Mesenchymal stem cell (in vitro differentiated cells and primary cell): Measurements from ENCODE around the gene CATSPER3. TPM values are rescaled to one million over a fixed set of nuclear protein-coding genes. Genes with fewer than 3 reads are reported as not detected.

ENCODE experiments used
- DNase-seq: peaks from one replicate; pipeline ENCODE4 v3.0.0-alpha.2; 2013
- H2AFZ ChIP-seq: one replicate; pipeline ENCODE4 v1.6.1; 2013; ENCODE audit warnings: low read depth, mild to moderate bottlenecking, control low read depth, inconsistent platforms, low read length, moderate library complexity
- H2AK5ac ChIP-seq: 2 replicates; pipeline ENCODE4 v1.6.1; 2013; ENCODE audit warnings: low read length, moderate library complexity, mild to moderate bottlenecking, inconsistent platforms; ENCODE audit not compliant: severe bottlenecking
- H2BK120ac ChIP-seq: one replicate; pipeline ENCODE4 v1.6.1; 2013; ENCODE audit warnings: low read depth, mild to moderate bottlenecking, inconsistent platforms, low read length, moderate library complexity
- H2BK12ac ChIP-seq, 2 experiments: one replicate each; pipeline ENCODE4 v1.6.1; 2013; ENCODE audit warnings: inconsistent platforms in 2 of 2, low read length in 2 of 2, mild to moderate bottlenecking in 2 of 2, moderate library complexity in 2 of 2, control low read depth in 1 of 2
- H2BK15ac ChIP-seq: one replicate; pipeline ENCODE4 v1.6.1; 2013; ENCODE audit warnings: mild to moderate bottlenecking, low read depth, inconsistent platforms; ENCODE audit not compliant: poor library complexity, severe bottlenecking
- H2BK5ac ChIP-seq: 2 replicates; pipeline ENCODE4 v1.6.1; 2013; ENCODE audit warnings: low read depth, mild to moderate bottlenecking, low read length, control low read depth, inconsistent platforms; ENCODE audit not compliant: poor library complexity, severe bottlenecking
- H3K14ac ChIP-seq, 2 experiments: one replicate each; pipeline ENCODE4 v1.6.1; 2013; ENCODE audit warnings: inconsistent platforms in 2 of 2, low read length in 2 of 2, control low read depth in 1 of 2, mild to moderate bottlenecking in 1 of 2, moderate library complexity in 1 of 2
- H3K18ac ChIP-seq, 2 experiments: one replicate each; pipeline ENCODE4 v1.6.1; 2013; ENCODE audit warnings: inconsistent platforms in 2 of 2, low read length in 2 of 2, control low read depth in 1 of 2, low read depth in 1 of 2, mild to moderate bottlenecking in 1 of 2
- H3K23ac ChIP-seq, 2 experiments: one replicate each; pipeline ENCODE4 v1.6.1; 2013; ENCODE audit warnings: inconsistent platforms in 2 of 2, low read length in 2 of 2, mild to moderate bottlenecking in 2 of 2, moderate library complexity in 2 of 2, control low read depth in 1 of 2
- H3K27ac ChIP-seq: 2 replicates; pipeline ENCODE4 v1.5.1; 2013; ENCODE audit warnings: mild to moderate bottlenecking, moderate library complexity, low read length, control low read depth, inconsistent platforms; ENCODE audit not compliant: poor library complexity, severe bottlenecking
- H3K27me3 ChIP-seq, 2 experiments: 2 replicates each; pipeline versions ENCODE4 v1.6.1 to v1.7.0; 2013; ENCODE audit warnings: low read length in 2 of 2, mild to moderate bottlenecking in 2 of 2, moderate library complexity in 2 of 2, control low read depth in 1 of 2, inconsistent platforms in 1 of 2; ENCODE audit not compliant: control insufficient read depth in 1 of 2, insufficient read depth in 1 of 2
- H3K36me3 ChIP-seq, 2 experiments: 2 replicates each; pipeline versions ENCODE4 v1.6.1 to v1.7.0; 2013; ENCODE audit warnings: low read length in 2 of 2, control low read depth in 1 of 2, inconsistent platforms in 1 of 2, low read depth in 1 of 2, mild to moderate bottlenecking in 1 of 2; ENCODE audit not compliant: insufficient read depth in 2 of 2, control insufficient read depth in 1 of 2
- H3K4ac ChIP-seq, 2 experiments: one replicate each; pipeline ENCODE4 v1.6.1; 2013; ENCODE audit warnings: inconsistent platforms in 2 of 2, low read length in 2 of 2, mild to moderate bottlenecking in 2 of 2, moderate library complexity in 2 of 2, control low read depth in 1 of 2, low read depth in 1 of 2
- H3K4me1 ChIP-seq: 2 replicates; pipeline ENCODE4 v1.6.1; 2013; ENCODE audit warnings: low read depth, low read length, control low read depth; ENCODE audit not compliant: control insufficient read depth, insufficient read depth
- H3K4me2 ChIP-seq: 2 replicates; pipeline ENCODE4 v1.6.1; 2013; ENCODE audit warnings: low read length, mild to moderate bottlenecking, inconsistent platforms; ENCODE audit not compliant: poor library complexity, severe bottlenecking
- H3K4me3 ChIP-seq, 2 experiments: 2 replicates each; pipeline versions ENCODE4 v1.5.1 to v1.7.0; 2013; ENCODE audit warnings: low read length in 2 of 2, mild to moderate bottlenecking in 2 of 2, control low read depth in 1 of 2, low read depth in 1 of 2; ENCODE audit not compliant: insufficient read depth in 1 of 2
- H3K79me1 ChIP-seq: replicated peaks from 2 replicates; pipeline ENCODE4 v1.6.1; 2013; ENCODE audit warnings: mild to moderate bottlenecking, control low read depth, low read length, inconsistent platforms; ENCODE audit not compliant: poor library complexity, severe bottlenecking
- H3K9ac ChIP-seq: 2 replicates; pipeline ENCODE4 v1.7.0; 2013; ENCODE audit warnings: mild to moderate bottlenecking, low read length, moderate library complexity
- H3K9me3 ChIP-seq: 2 replicates; pipeline ENCODE4 v1.7.0; 2013; ENCODE audit warnings: mild to moderate bottlenecking, low read length; ENCODE audit not compliant: control insufficient read depth
- H4K8ac ChIP-seq: one replicate; pipeline ENCODE4 v1.6.1; 2013; ENCODE audit warnings: inconsistent platforms, mild to moderate bottlenecking, low read length, moderate library complexity
- H4K91ac ChIP-seq: one replicate; pipeline ENCODE4 v1.6.1; 2013; ENCODE audit warnings: mild to moderate bottlenecking, low read length, inconsistent platforms
- WGBS: methylation state at CpG from one replicate; pipeline ENCODE4 v1.1.7; 2013; ENCODE audit warnings: mixed read lengths; 5-methylcytosine and 5-hydroxymethylcytosine counted together
- small RNA-seq: library from polyadenylated mRNA; stranded (forward); fragments of <200 nt; extraction: miRNeasy Mini kit (QIAGEN cat#:217004); gene quantifications from one replicate; pipeline ENCODE3, GENCODE V24; 2013; ENCODE audit warnings: low read depth

Gene CATSPER3

DNA sequence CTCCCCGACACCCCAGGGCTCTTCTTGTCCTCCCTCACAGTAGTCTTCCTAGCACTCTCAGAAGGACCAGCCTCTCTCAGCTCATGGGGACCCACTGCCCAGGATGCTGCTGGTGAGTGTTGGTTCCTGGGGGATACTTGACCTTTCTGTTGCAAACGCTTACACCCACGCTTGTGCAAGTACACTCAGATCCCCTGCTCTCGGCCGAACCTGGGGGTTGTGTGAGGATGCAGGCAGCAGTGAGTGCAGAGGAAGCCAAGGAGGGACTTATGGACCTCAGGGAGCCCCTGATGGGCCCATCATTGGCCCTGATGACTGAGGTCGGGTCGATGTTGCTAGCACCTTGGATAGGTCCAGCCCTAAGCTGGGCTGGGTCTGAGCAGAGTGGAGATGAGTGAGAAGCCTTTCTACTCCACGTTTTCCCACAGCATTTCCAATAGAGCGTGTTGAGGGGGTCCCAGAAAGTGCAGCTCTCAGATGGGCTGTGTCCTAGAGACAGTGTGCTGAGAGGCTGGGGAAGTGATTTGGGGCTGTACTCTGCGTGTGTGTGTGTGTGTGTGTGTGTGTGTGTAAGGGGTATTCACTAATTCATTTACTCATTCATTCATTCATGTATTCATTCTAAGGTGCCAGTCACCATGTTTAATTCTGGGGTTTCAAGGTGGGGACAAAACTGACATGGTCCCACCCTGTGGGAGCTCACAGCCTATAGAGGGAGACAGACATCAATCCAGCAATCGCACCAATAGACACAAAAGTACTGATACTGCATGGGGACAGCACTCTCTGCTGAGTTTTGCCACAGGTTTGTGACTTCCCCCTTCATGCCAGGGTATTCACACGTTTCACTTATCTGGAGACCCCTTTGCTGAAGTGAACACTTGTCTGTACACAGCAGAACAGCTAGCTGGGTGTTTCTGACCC, 91.6 kb downstream of the CATSPER3 start:
- Histone ChIP-seq H3K27ac (no peak overlapping the region), H3K4me1 (no peaks in the 10 kb centered on the region), H2BK5ac (no peak overlapping the region), H3K4me2 (no peak overlapping the region), H3K23ac (no peak overlapping the region), H3K9ac (no peak overlapping the region), H2BK12ac (no peak overlapping the region), H3K79me1 (no peaks in the 10 kb centered on the region), H3K18ac (no peak overlapping the region), H3K36me3 (no peaks in the 10 kb centered on the region), H3K4me3 (no peak overlapping the region), H3K4ac (no peak overlapping the region), H2AK5ac (no peak overlapping the region), H2BK120ac (no peak overlapping the region), H2BK15ac (no peak overlapping the region), H4K8ac (no peak overlapping the region), H3K9me3 (no peaks in the 10 kb centered on the region), H2AFZ (no peak overlapping the region), H4K91ac (no peak overlapping the region), H3K14ac (no peak overlapping the region), H3K27me3 (peaks cover 72 to 87% of the 10 kb centered on the region in 2 experiments)
- no peak for DNase-seq
- WGBS: 73% methylated on average over 11 of the region's 12 CpGs

- WGBS: 84% methylated on average over 2 of the region's 3 CpGs
- no peak overlapping the region for H3K9ac ChIP-seq
- H3K23ac ChIP-seq: no peak overlapping the region
- no peak overlapping the region for H2BK5ac ChIP-seq
- no peak overlapping the region for H3K4ac ChIP-seq
- no peak overlapping the region for H2AK5ac ChIP-seq
- H3K36me3 ChIP-seq: no peaks in the 10 kb centered on the region
- no peak overlapping the region for H4K91ac ChIP-seq
- no peak overlapping the region for H3K4me2 ChIP-seq
- no peak overlapping the region for H2AFZ ChIP-seq
- peaks cover 74 to 89% of the 10 kb centered on the region in 2 experiments for H3K27me3 ChIP-seq
- no peak overlapping the region for H2BK120ac ChIP-seq
- H3K79me1 ChIP-seq: no peaks in the 10 kb centered on the region
- no peak overlapping the region for H2BK15ac ChIP-seq
- H2BK12ac ChIP-seq: no peak overlapping the region
- no peak overlapping the region for H3K14ac ChIP-seq
- H3K4me1 ChIP-seq: no peaks in the 10 kb centered on the region
- no peak for DNase-seq
- H3K4me3 ChIP-seq: no peak overlapping the region
- H3K18ac ChIP-seq: no peak overlapping the region
- no peak overlapping the region for H4K8ac ChIP-seq
- no peak overlapping the region for H3K27ac ChIP-seq
- no peaks in the 10 kb centered on the region for H3K9me3 ChIP-seq
These were observed 92.3 kb downstream of the CATSPER3 start for GRCh38 chr5:135060021-135060420.

- 82% methylated on average over 6 of the region's 6 CpGs for WGBS
- no peak overlapping the region for H2BK5ac ChIP-seq
- no peak overlapping the region for H3K9ac ChIP-seq
- no peak overlapping the region for H3K18ac ChIP-seq
- H3K4me1 ChIP-seq: no peaks in the 10 kb centered on the region
- no peak overlapping the region for H3K27ac ChIP-seq
- H4K91ac ChIP-seq: no peak overlapping the region
- H4K8ac ChIP-seq: no peak overlapping the region
- H3K23ac ChIP-seq: no peak overlapping the region
- H3K79me1 ChIP-seq: no peaks in the 10 kb centered on the region
- no peak overlapping the region for H2BK120ac ChIP-seq
- H2BK15ac ChIP-seq: no peak overlapping the region
- H3K27me3 ChIP-seq: peaks cover 73 to 89% of the 10 kb centered on the region in 2 experiments
- no peak overlapping the region for H3K4me2 ChIP-seq
- H3K4ac ChIP-seq: no peak overlapping the region
- no peak overlapping the region for H2AK5ac ChIP-seq
- no peak for DNase-seq
- H3K14ac ChIP-seq: no peak overlapping the region
- H3K4me3 ChIP-seq: peak overlapping the region in 1 of 2 experiments; percentile 1
- no peak overlapping the region for H2BK12ac ChIP-seq
- no peak overlapping the region for H2AFZ ChIP-seq
- no peaks in the 10 kb centered on the region for H3K36me3 ChIP-seq
- H3K9me3 ChIP-seq: no peaks in the 10 kb centered on the region
These were observed 93.3 kb downstream of the CATSPER3 start for GRCh38 chr5:135061001-135061400.

Small RNA genes lying within 50 kb of the gene (small RNA-seq; reads per million reads assigned to genes)
- gene MIR4461 (not detected), gene MTND3P25 (not detected), gene MTND4LP30 (not detected)
